HG02981 (cell line): ENCODE measurements around the gene TGM1.
"Not testable (repeated sequence)": the region's sequence is repeated elsewhere in the genome, so short reads cannot be mapped to it uniquely, and the experiment has no call there.

Experiments used
- ATAC-seq: cut with Tn5 transposase; IDR thresholded peaks from one replicate; pipeline ENCODE4 v1.9.1; 2021; ENCODE audit warnings: mild to moderate bottlenecking, moderate library complexity; ENCODE audit not compliant: unreplicated experiment

TGM1 gene

GRCh38 chr14:24255438-24255837 lies 7.5 kb downstream of the TGM1 start:
- no peak for ATAC-seq

DNA sequence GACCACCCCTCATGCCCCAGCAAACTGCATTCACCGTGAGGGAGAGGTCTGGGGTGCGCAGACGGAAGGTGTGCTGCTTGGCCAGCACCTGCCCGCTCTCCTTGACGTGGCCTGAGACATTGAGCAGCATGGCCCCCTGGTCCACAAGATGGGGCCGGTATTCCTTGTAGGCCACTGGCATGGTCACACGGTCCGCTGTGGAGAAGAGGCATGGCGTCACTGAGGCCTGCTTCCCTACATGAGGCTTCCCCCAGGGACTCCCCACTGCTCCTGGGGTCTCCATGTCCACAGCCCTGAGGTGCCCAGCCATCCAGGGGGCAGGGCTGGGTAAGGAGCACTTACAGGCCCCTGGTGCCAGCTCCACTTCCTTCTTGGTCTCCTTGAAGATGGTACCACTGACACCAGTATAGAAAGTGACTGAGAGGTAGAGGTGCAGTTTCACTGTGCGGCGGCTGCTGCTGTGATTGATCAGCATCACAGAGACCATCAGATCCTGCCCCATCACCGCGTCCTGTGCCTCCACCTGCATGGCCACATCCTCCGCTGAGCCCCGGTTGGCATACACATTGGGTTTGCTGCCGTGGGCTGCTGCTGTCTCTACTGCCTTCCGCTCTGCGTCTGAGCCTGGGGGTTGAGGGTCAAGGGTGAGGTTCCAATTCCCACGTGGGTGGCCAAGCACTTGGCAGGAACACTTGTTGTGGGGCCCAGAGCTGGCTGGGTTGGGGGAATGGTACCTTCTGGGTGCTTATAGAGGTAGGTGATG lies 8.2 kb downstream of the TGM1 start:
- no peak for ATAC-seq

DNA sequence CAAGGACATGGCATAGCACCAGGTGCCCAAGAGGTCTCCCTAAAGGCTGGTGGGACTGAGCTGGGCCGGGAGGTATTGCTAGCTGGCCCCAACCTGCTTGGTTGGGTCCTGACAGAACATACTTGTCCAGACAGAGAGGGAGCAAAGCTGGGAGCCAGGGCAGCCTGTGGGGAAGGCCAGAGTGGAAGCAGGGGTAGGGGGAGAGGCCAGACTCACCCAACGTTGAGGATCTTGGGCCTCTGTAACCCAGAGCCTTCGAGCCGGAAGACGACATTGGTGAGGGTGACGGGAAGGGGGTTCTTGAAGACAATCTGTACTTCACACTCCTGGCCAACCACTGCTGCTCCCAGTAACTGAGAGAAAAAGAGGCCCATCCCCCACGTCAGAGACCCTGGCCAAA lies 9.0 kb downstream of the TGM1 start:
- no peak for ATAC-seq

DNA sequence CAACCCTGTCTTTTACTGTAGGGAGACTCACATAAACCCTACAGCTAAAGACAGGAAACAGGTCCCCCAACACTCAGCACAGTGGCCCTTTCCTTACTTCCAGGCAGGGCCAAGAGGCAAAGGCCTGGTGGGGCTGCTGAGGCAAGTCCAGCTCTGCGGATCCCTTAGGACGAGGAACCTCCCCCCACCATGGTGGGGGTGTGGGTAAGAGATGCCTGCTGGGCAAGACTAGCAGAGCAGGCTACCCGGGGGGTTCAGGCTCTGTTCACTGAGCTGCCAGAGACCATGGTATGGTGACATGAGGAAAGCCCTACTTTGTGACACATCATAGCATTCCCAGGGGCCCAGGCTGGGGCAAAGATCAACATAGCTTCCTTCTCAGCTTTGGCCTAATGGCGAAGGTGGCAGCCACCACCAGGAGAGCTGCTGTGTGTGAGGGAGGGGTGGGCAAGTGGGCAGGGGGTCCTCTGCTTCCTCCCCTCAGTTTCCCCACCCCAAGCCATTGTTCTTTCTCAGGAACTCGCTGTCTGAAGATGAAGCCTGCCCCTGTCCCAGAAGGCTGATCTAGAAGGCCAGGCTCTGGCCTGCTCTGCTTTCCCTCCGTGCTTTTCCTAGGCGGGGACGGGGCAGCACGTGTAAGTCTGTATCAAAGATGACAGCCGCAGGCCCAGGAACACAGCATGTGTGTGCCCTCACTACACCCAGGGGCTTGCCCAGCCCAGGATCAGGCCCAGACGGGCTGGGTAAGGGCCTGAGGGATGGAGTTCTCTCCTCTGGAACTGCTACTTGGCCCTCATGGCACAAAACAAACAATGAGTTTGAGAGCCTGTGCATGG lies 10.5 kb downstream of the TGM1 start:
- ATAC-seq, result no peak

DNA sequence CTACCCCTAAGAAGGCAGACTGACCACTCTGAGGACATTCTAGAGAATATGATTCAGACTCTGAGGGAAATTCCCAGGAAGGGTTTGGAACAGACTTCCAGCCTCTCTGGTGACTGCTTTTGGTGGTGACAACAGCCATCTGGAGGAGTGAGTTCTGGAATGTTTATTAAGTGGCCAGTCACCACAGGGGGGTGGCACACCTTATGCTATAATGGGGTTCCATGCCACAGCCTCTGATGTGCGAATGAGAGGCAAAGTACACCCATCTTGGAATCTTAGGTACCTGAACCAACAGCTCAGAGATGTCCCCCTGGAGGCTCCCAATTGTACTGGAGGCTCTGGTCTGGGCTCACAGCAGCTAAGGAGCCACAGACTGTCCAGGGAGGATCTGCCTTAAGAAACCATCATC lies 11.1 kb downstream of the TGM1 start:
- ATAC-seq, result no peak

GRCh38 chr14:24250354-24250753 lies 12.6 kb downstream of the TGM1 start:
- no peak for ATAC-seq

DNA sequence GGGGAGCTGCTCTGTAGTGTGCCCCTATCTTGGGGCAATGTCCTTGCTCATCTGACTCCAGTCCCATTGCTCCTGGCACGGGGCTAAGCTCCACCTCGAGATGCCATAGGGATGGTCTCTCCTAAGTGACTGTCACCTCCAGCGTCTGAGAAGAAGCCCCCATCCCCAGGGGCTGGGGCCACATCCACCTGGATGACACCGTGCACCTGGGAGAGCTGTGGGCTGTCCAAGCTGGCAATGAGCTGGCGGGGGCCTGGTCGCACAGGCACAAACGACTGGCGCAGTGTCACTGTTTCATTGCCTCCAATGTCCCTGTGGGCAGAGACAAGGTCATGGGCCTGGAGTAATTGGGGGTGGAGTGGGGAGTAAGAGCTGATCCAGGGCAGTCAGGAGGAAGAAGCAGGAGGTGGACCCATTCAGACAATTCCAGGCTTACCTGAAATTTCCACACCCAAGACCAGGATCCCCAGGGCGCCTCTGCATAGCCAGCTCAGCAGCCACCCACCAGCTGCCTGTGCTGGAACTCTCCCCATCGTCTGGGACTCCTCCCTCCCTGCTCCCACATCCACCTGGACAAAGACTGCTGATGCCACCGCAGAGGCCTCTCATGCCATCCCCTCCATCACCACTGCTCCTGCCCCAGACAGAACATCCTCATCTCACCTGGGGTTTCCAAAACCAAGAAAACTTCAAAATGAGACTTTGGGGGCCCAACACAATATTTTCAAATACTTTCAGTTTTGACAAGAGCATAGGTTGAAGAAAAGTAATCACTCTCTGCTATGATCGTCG lies 13.6 kb downstream of the TGM1 start:
- no peak for ATAC-seq

- ATAC-seq, result no peak
These were observed 15.6 kb downstream of the TGM1 start for GRCh38 chr14:24247422-24247821.

- ATAC-seq, result no peak
These were observed 16.2 kb downstream of the TGM1 start for GRCh38 chr14:24246765-24247212.

DNA sequence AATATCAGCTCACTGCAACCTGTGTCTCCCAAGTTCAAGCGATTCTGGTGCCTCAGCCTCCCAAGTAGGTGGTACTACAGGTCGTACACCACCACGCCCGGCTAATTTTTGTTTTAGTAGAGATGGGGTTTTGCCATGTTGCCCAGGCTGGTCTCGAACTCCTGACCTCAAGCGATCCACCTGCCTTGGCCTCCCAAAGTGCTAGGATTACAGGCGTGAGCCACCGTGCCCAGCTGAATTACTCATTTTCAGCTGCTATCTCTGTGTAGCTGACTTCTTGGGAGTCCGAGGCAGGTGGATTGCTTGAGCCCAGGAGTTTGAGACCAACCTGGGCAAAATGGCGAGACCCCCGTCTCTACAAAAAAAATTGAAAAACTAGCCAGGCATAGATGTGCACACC lies 17.6 kb downstream of the TGM1 start:
- ATAC-seq, result not testable (repeated sequence)

- no peak for ATAC-seq
These were observed 19.6 kb downstream of the TGM1 start for GRCh38 chr14:24243336-24243836.

DNA sequence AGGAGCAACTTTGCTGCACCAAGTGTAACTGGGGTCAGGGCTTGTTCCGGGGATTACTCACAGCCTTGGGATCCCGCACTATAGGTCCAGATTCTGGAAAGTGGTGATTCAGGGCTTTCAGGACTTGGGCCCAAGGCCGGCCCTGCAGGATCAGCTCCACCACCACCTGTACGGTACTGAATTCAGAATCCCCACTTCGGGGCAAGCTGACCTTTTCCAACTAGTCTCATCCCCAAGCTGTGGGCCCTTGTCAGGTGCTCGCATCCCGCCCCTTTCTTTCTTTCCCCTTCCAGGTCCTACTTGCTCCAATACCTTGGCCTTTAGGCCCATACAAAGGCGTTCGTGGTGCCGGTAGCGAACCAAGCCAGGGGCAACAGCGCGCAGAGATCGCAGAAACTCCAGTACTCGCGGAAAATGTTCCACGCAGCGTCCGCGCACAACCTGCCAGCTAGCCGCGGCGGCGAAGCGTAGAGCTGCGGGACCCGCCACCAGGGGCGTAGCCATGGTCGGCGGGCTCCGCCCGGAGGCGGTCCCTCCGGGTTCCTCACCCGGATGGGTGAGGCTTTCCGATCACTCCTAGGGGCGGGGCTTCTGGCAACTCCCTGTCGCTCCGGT lies 21.0 kb downstream of the TGM1 start:
- peak; percentile 80 for ATAC-seq

- no peak for ATAC-seq
These were observed 22.7 kb downstream of the TGM1 start for GRCh38 chr14:24240110-24240918.

DNA sequence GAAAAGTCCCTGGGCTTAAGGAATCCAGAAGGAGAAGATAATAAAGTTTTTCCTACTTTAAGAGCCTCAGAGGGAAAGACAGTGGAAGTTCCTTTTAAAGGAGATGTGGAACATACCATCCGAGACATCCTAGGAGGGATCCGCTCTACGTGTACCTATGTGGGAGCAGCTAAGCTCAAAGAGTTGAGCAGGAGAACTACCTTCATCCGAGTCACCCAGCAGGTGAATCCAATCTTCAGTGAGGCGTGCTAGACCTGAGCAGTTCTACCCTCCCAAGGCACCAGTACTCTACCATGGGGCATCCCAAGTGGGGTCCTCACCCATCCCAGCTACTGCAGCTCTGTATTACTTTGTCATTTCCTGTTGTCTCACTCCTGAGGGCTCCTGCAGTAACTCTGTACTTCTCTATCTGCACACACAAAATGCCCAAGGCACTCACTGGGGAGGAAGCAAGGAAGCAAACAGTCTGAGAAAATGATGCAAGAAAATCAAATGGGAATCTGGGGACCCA lies 24.4 kb downstream of the TGM1 start:
- no peak for ATAC-seq

GRCh38 chr14:24238123-24238522 lies 24.9 kb downstream of the TGM1 start:
- ATAC-seq, result no peak

- ATAC-seq, result no peak
These were observed 25.5 kb downstream of the TGM1 start for GRCh38 chr14:24237463-24237955.

GRCh38 chr14:24236689-24237462 lies 26.1 kb downstream of the TGM1 start:
- ATAC-seq, result no peak

- no peak for ATAC-seq
These were observed 26.9 kb downstream of the TGM1 start for GRCh38 chr14:24235804-24236688.
